SU-DHL-6 (cell line): ENCODE results near the gene RPL35.

ENCODE experiments used
- H2AFZ ChIP-seq: fragments of 200-600 bp; sonication (generic); 2 replicates; pipeline ENCODE4 v1.6.1; 2014; ENCODE audit warnings: low read depth, mild to moderate bottlenecking, moderate library complexity, mixed read lengths, antibody characterized with exemption, low read length; ENCODE audit not compliant: severe bottlenecking
- H3F3A ChIP-seq: fragments of 200-600 bp; shearing (Covaris generic); 2 replicates; pipeline ENCODE4 v1.6.0; 2016; ENCODE audit warnings: antibody characterized with exemption, mild to moderate bottlenecking; ENCODE audit not compliant: insufficient read depth
- H3K27ac ChIP-seq: fragments of 200-600 bp; sonication (generic); 2 replicates; pipeline ENCODE4 v1.5.1; 2016; ENCODE audit warnings: low read depth, mild to moderate bottlenecking, low read length, moderate library complexity, mixed read lengths
- H3K27me3 ChIP-seq: fragments of 200-600 bp; sonication (generic), shearing (Covaris generic); 2 replicates; pipeline ENCODE4 v1.6.0; 2014; ENCODE audit warnings: mild to moderate bottlenecking, low read length
- H3K36me3 ChIP-seq: fragments of 200-600 bp; sonication (generic); 2 replicates; pipeline ENCODE4 v1.6.1; 2014; ENCODE audit warnings: mild to moderate bottlenecking, low read length, mixed read lengths
- H3K4me2 ChIP-seq: fragments of 300-600, 200-600 bp; shearing (Covaris generic), sonication (generic); 2 replicates; pipeline ENCODE4 v1.6.0; 2014; ENCODE audit warnings: low read length, low read depth, mild to moderate bottlenecking; ENCODE audit not compliant: poor library complexity, severe bottlenecking
- H3K4me3 ChIP-seq: fragments of 200-600 bp; sonication (generic); 2 replicates; pipeline ENCODE4 v1.5.1; 2014; ENCODE audit warnings: antibody characterized with exemption, low read length, mild to moderate bottlenecking, mixed read lengths; ENCODE audit not compliant: insufficient read depth, poor library complexity, severe bottlenecking
- H3K79me2 ChIP-seq: fragments of 200-600 bp; sonication (generic); 2 replicates; pipeline ENCODE4 v1.6.1; 2014; ENCODE audit warnings: mild to moderate bottlenecking, low read length, moderate library complexity; ENCODE audit not compliant: insufficient read depth
- H3K9ac ChIP-seq: fragments of 200-600 bp; sonication (generic); 2 replicates; pipeline ENCODE4 v1.7.0; 2014; ENCODE audit warnings: mild to moderate bottlenecking, low read length
- H3K9me2 ChIP-seq: fragments of 200-600 bp; sonication (generic); replicated peaks from 2 replicates; pipeline ENCODE4 v1.6.1; 2014; ENCODE audit warnings: low read length; ENCODE audit not compliant: insufficient read depth
- H3K9me3 ChIP-seq: fragments of 200-600 bp; sonication (generic); 2 replicates; pipeline ENCODE4 v1.6.1; 2014; ENCODE audit warnings: low read length, mixed read lengths; ENCODE audit not compliant: insufficient read depth
- H4K20me1 ChIP-seq: fragments of 200-600 bp; sonication (generic); 2 replicates; pipeline ENCODE4 v1.6.1; 2014; ENCODE audit warnings: low read depth, mild to moderate bottlenecking, antibody characterized with exemption, low read length, moderate library complexity, mixed read lengths
- CTCF ChIP-seq: fragments of 200-600 bp; sonication (generic); IDR thresholded peaks from one replicate; pipeline ENCODE4 v1.5.1; 2017; ENCODE audit warnings: antibody characterized with exemption, mild to moderate bottlenecking, low read length, moderate library complexity; ENCODE audit not compliant: insufficient read depth, poor library complexity, severe bottlenecking
- EZH2phosphoT487 ChIP-seq: fragments of 200-600 bp; sonication (generic), shearing (Covaris generic); conservative IDR thresholded peaks from 2 replicates; pipeline ENCODE4 v1.6.1; 2018; ENCODE audit warnings: mild to moderate bottlenecking, antibody characterized with exemption, low read length, moderate library complexity, mixed read lengths

RPL35 gene

DNA sequence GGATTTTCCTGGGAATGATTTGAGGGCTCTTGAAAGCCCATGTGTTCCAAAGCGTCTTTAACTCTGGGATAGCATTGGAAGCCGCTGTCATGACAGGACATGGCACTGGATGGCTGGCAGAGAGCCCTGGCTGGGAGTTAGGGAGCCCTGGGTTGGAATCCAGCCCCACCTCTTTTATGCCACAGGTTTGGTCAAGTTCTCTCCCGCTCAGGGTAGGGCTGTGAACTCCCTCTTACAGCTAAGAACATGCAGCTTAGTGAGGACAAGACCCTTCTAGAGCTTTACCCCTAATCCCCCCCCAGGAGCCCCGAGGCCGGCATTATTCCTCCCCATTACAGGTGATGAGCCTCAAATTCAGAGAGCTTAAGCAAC is 47.6 kb downstream of the RPL35 start:
- Histone ChIP-seq H3K9me3 (no peaks in the 10 kb centered on the region), H4K20me1 (no peaks in the 10 kb centered on the region), H3K79me2 (no peaks in the 10 kb centered on the region), H3K4me2 (no peak overlapping the region), H3K9me2 (no peaks in the 10 kb centered on the region), H3K9ac (no peak overlapping the region), H3K27me3 (no peaks in the 10 kb centered on the region), H2AFZ (no peak overlapping the region), H3K36me3 (no peaks in the 10 kb centered on the region), H3F3A (no peaks in the 10 kb centered on the region), H3K4me3 (no peak overlapping the region), H3K27ac (no peak overlapping the region)
- no peak for TF ChIP-seq CTCF
- no peak for TF ChIP-seq EZH2phosphoT487

DNA sequence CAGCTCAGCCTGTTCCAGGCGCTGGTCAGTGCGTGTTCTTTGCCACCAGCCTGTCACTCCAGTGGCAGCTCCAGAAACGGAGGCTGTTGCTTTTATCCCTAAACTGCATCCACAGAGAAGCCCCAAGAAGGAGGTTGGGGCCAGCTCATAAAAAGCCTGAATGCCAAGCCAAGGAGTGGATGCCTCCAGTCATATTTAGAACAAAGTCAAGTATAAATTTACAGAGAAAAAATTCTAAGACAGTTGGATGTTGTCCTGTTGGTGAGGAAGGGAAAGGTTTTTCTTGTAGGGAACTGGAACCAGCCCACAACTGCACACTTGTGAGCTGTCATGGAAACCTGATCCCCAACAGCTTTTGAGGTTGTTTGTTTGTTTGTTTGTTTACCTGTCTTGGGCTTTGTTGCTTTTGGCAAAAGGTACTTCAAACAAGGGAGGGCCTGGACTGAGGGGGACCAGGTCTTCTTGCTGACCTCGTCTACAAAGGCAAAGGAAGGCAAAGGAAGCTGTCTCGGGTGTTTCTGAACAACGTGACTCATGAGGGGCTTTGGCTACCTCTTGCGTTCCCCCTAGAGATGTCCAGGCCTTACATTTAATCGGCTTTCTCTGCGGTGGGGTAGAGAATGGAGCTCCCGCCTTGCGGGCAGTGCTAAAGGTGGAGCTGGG is 48.1 kb downstream of the RPL35 start:
- H3K79me2 ChIP-seq = no peaks in the 10 kb centered on the region
- H3F3A ChIP-seq = no peaks in the 10 kb centered on the region
- H3K9me2 ChIP-seq = no peaks in the 10 kb centered on the region
- no peak overlapping the region for H3K9ac ChIP-seq
- H3K27me3 ChIP-seq = no peaks in the 10 kb centered on the region
- no peak overlapping the region for H3K27ac ChIP-seq
- TF ChIP-seq CTCF = no peak
- TF ChIP-seq EZH2phosphoT487 = no peak
- no peaks in the 10 kb centered on the region for H3K36me3 ChIP-seq
- no peak overlapping the region for H3K4me2 ChIP-seq
- no peaks in the 10 kb centered on the region for H3K9me3 ChIP-seq
- no peak overlapping the region for H2AFZ ChIP-seq
- no peak overlapping the region for H3K4me3 ChIP-seq
- H4K20me1 ChIP-seq = no peaks in the 10 kb centered on the region

- H3F3A ChIP-seq = no peaks in the 10 kb centered on the region
- no peak overlapping the region for H3K9ac ChIP-seq
- no peaks in the 10 kb centered on the region for H3K9me2 ChIP-seq
- no peak overlapping the region for H3K27ac ChIP-seq
- no peaks in the 10 kb centered on the region for H3K79me2 ChIP-seq
- H3K4me2 ChIP-seq = no peak overlapping the region
- TF ChIP-seq EZH2phosphoT487 (no peak), CTCF (no peak)
- H3K27me3 ChIP-seq = no peaks in the 10 kb centered on the region
- no peak overlapping the region for H3K4me3 ChIP-seq
- H3K36me3 ChIP-seq = no peaks in the 10 kb centered on the region
- no peaks in the 10 kb centered on the region for H3K9me3 ChIP-seq
- no peak overlapping the region for H2AFZ ChIP-seq
- H4K20me1 ChIP-seq = no peaks in the 10 kb centered on the region
Measured at GRCh38 chr9:124813041-124813440, 48.7 kb downstream of the RPL35 start.
